Nephron (organoid): ENCODE measurements around the gene UMPS.
"Not testable (repeated sequence)": the region's sequence is repeated elsewhere in the genome, so short reads cannot be mapped to it uniquely, and the experiment has no call there.

ENCODE experiments used
- H3K27ac Mint-ChIP-seq, 3 experiments: 2 replicates each; pipeline ENCODE4 v1.8.0; 2020; ENCODE audit warnings: mixed read lengths in 3 of 3, mild to moderate bottlenecking in 2 of 3, moderate library complexity in 1 of 3
- H3K27me3 Mint-ChIP-seq: 2 replicates; pipeline ENCODE4 v1.8.0; 2021; ENCODE audit warnings: low read depth, mild to moderate bottlenecking, moderate library complexity, mixed read lengths
- H3K36me3 Mint-ChIP-seq: 2 replicates; pipeline ENCODE4 v1.8.0; 2020; ENCODE audit warnings: low read depth, mixed read lengths
- H3K4me1 Mint-ChIP-seq: 2 replicates; pipeline ENCODE4 v1.8.0; 2020; ENCODE audit warnings: mixed read lengths
- H3K4me3 Mint-ChIP-seq, 3 experiments: 2 replicates each; pipeline ENCODE4 v1.8.0; 2020; ENCODE audit warnings: mild to moderate bottlenecking in 3 of 3, mixed read lengths in 3 of 3, moderate library complexity in 2 of 3
- H3K9me3 Mint-ChIP-seq: 2 replicates; pipeline ENCODE4 v1.8.0; 2020; ENCODE audit warnings: mixed read lengths
- TF ChIP-seq, protein P1 (sequence below), 3 experiments: fragments of 200-600 bp; sonication (generic); IDR thresholded peaks; one replicate each; pipeline ENCODE4 v1.5.0; 2021; ENCODE audit warnings: antibody characterized with exemption in 3 of 3; ENCODE audit not compliant: unreplicated experiment in 3 of 3

The UMPS gene

DNA sequence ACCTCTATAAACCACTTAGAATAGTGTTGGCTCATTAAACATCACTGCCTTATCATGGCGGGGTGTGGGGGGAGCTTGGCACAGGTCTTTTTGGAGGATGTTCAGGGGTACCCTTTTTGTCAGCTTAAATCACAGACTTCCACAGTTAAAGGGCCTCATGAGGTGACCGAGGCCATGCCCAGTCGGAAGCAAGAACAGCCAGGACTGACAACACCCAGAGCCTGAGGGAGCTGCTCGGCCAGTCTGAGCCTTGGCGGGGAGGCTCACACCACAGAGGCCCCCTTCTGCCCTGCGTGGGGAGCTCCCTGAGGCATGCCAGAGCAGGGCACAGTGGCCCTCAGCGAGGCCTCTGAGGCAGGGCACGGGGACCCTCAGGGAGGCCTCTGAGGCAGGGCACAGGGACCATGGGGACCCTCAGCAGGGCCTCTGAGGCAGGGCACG, 49.5 kb downstream of the UMPS start:
- no peak overlapping the region for H3K4me3 Mint-ChIP-seq
- no peaks in the 10 kb centered on the region for H3K9me3 Mint-ChIP-seq
- TF ChIP-seq, protein P1, sequence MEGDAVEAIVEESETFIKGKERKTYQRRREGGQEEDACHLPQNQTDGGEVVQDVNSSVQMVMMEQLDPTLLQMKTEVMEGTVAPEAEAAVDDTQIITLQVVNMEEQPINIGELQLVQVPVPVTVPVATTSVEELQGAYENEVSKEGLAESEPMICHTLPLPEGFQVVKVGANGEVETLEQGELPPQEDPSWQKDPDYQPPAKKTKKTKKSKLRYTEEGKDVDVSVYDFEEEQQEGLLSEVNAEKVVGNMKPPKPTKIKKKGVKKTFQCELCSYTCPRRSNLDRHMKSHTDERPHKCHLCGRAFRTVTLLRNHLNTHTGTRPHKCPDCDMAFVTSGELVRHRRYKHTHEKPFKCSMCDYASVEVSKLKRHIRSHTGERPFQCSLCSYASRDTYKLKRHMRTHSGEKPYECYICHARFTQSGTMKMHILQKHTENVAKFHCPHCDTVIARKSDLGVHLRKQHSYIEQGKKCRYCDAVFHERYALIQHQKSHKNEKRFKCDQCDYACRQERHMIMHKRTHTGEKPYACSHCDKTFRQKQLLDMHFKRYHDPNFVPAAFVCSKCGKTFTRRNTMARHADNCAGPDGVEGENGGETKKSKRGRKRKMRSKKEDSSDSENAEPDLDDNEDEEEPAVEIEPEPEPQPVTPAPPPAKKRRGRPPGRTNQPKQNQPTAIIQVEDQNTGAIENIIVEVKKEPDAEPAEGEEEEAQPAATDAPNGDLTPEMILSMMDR (IDR thresholded peaks at IDR 0.05; ENCODE audit: unreplicated experiment in 3 of 3), result no peak
- H3K4me1 Mint-ChIP-seq, result peaks cover 79% of the 10 kb centered on the region
- H3K27ac Mint-ChIP-seq, result peak overlapping the region; percentile 10 to 87 (median 82)
- peaks cover 8% of the 10 kb centered on the region for H3K27me3 Mint-ChIP-seq
- no peaks in the 10 kb centered on the region for H3K36me3 Mint-ChIP-seq

GRCh38 chr3:124780356-124780755, 50.1 kb downstream of the UMPS start:
- no peaks in the 10 kb centered on the region for H3K36me3 Mint-ChIP-seq
- H3K9me3 Mint-ChIP-seq, result no peaks in the 10 kb centered on the region
- H3K27me3 Mint-ChIP-seq, result peaks cover 8% of the 10 kb centered on the region
- peak overlapping the region; percentile 77 to 96 (median 87) for H3K27ac Mint-ChIP-seq
- H3K4me1 Mint-ChIP-seq, result peaks cover 73% of the 10 kb centered on the region
- TF ChIP-seq, protein P1 (IDR thresholded peaks at IDR 0.05; ENCODE audit: unreplicated experiment in 3 of 3), result no peak
- H3K4me3 Mint-ChIP-seq, result peak overlapping the region; percentile 1 to 54 (median 41)

- peaks cover 67% of the 10 kb centered on the region for H3K4me1 Mint-ChIP-seq
- no peaks in the 10 kb centered on the region for H3K9me3 Mint-ChIP-seq
- H3K27ac Mint-ChIP-seq, result peak overlapping the region; percentile 77 to 96 (median 87)
- no peaks in the 10 kb centered on the region for H3K36me3 Mint-ChIP-seq
- TF ChIP-seq, protein P1 (IDR thresholded peaks at IDR 0.05; ENCODE audit: unreplicated experiment in 3 of 3), result no peak
- peaks cover 8% of the 10 kb centered on the region for H3K27me3 Mint-ChIP-seq
- H3K4me3 Mint-ChIP-seq, result peak overlapping the region; percentile 1 to 60 (median 16)
These were observed 50.7 kb downstream of the UMPS start for GRCh38 chr3:124780761-124781475.

DNA sequence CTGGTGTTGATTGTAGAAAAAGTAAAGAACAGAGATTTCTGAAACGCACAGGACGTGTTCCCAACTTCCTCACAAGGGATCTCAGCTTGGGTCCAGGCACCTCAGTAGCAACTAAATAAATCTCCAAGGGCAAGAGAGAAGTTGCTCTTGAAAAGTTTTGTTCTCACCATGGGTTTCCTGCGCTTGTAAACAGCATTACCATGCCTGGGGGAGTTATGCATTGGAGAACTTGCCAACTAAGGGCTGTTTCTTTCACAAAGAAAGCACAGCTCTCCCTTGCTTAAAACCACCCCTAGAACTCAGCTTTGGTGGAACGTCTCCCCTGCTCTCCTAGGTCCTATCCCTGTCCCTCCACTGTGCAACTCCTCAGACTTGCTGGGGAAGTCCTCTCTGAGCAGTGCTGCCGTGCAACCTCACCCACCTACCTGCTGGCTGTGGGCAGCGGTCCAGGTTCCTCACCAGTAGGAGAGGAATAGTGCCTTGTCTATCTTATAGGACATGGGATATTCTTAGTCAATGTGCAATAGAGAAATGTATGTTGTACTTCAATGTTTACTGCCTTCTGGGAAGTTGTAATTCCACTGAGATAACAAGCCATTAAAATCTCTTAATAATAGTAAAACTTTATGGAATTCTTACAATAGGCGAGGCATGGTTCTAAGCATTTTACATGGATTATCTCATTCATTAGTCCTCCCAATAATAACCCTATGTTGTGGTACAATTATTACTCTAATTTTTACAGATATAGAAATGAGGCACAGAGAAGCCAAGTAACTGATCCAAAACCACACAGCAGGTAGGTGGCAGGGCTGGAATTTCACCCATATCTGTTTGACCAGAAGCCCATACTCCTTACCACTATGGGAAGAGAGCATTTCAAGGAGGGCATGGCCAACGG, 51.5 kb downstream of the UMPS start:
- Mint-ChIP-seq H3K27ac (peak overlapping the region; percentile 77 to 96 (median 87)), H3K27me3 (peaks cover 8% of the 10 kb centered on the region), H3K36me3 (no peaks in the 10 kb centered on the region), H3K4me3 (peak overlapping the region in 2 of 3 experiments; percentile 16 to 60), H3K9me3 (no peaks in the 10 kb centered on the region), H3K4me1 (peaks cover 65% of the 10 kb centered on the region)
- TF ChIP-seq, protein P1 (IDR thresholded peaks at IDR 0.05; ENCODE audit: unreplicated experiment in 3 of 3), result no peak

GRCh38 chr3:124782377-124782712, 52.1 kb downstream of the UMPS start:
- H3K9me3 Mint-ChIP-seq, H3K4me3 Mint-ChIP-seq, H3K27me3 Mint-ChIP-seq, H3K36me3 Mint-ChIP-seq: not testable (repeated sequence)
- Mint-ChIP-seq H3K27ac (peak overlapping the region in 2 of 3 experiments; percentile 66 to 87), H3K4me1 (peaks cover 71% of the 10 kb centered on the region)

DNA sequence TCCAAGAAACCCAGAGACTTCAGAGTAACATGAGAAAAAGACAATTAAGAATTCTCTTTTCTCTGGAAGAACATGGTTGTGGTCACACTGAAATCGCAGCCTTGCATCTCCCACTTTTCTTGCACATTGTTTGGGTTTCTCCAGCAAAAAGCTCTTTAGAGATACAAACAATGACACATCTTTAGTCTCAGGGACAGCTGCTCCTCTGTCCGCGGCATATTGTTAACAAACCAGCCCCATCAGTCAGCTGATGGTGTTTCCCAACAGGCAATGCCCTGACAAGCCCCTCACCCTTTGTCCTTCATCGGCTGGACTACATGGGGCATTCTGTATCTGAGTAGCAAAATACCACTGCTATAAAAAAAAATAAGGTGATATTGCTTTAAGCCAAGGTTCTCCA, 53.4 kb downstream of the UMPS start:
- Mint-ChIP-seq H3K36me3 (no peaks in the 10 kb centered on the region), H3K4me1 (peaks cover 66% of the 10 kb centered on the region), H3K27me3 (peaks cover 8% of the 10 kb centered on the region), H3K4me3 (no peak overlapping the region), H3K27ac (no peak overlapping the region), H3K9me3 (no peaks in the 10 kb centered on the region)
- TF ChIP-seq, protein P1 (IDR thresholded peaks at IDR 0.05; ENCODE audit: unreplicated experiment in 3 of 3), result no peak
